Thyroid gland (tissue), 4 donors: ENCODE data around the gene AFAP1. TPM values are rescaled to one million over a fixed set of nuclear protein-coding genes. Genes with fewer than 3 reads are reported as not detected.

Experiments
- DNase-seq, 2 donors: peaks; one replicate each; pipeline ENCODE4 v3.0.0-alpha.2; 2019
- H3K27ac ChIP-seq, 3 donors: fragments of 200-600 bp; sonication (generic); 1 replicate in 2 of 3; 2 replicates in 1 of 3; pipeline ENCODE4 v1.5.1; 2016 to 2019; ENCODE audit warnings: mild to moderate bottlenecking in 1 of 3, moderate library complexity in 1 of 3
- H3K27me3 ChIP-seq: fragments of 200-600 bp; sonication (generic); one replicate; pipeline ENCODE4 v1.5.1; 2019
- H3K36me3 ChIP-seq, 2 donors: fragments of 200-600 bp; sonication (generic); one replicate each; pipeline ENCODE4 v1.5.1; 2016 to 2019
- H3K4me1 ChIP-seq, 2 donors: fragments of 200-600 bp; sonication (generic); one replicate each; pipeline ENCODE4 v1.5.1; 2017 to 2019
- H3K4me3 ChIP-seq, 3 donors: fragments of 200-600 bp; sonication (generic); replicated peaks in 1 of 3; 1 replicate in 2 of 3; 2 replicates in 1 of 3; pipeline ENCODE4 v1.5.1; 2016; ENCODE audit warnings: mild to moderate bottlenecking in 1 of 3
- H3K9me3 ChIP-seq: fragments of 200-600 bp; sonication (generic); one replicate; pipeline ENCODE4 v1.5.1; 2017
- CTCF ChIP-seq, 6 experiments: fragments of 200-600 bp in 3 of 6; fragments of 450-650 bp in 3 of 6; sonication (generic) in 3 of 6; IDR thresholded peaks; one replicate each; pipeline ENCODE4 v1.5.1; 2016 to 2019; ENCODE audit warnings: antibody characterized with exemption in 6 of 6, mild to moderate bottlenecking in 2 of 6, inconsistent platforms in 1 of 6, moderate library complexity in 1 of 6
- POLR2A ChIP-seq, 2 donors: fragments of 450-650 bp; IDR thresholded peaks; one replicate each; pipeline ENCODE4 v1.6.1; 2017; ENCODE audit warnings: antibody characterized with exemption in 2 of 2, mild to moderate bottlenecking in 2 of 2, moderate library complexity in 1 of 2
- WGBS, 2 donors: methylation state at CpG; one replicate each; pipeline ENCODE4 v1.1.5; 2017; 5-methylcytosine and 5-hydroxymethylcytosine counted together
- intact Hi-C: fragments of 100-400 bp; cut with DNase I; formaldehyde crosslinking; loops from one replicate; pipeline ENCODE4 v1.15.1; 2023
- total RNA-seq, 4 donors: library from RNA; depleted of rRNA; stranded (reverse); fragments of >200 nt; gene quantifications; one replicate each; pipeline ENCODE4 v1.2.3, GENCODE V29; 2016

Gene AFAP1
- total RNA-seq, 4 donors from 2014 or later: 12.3 to 33.3 (median 26.2) TPM

GRCh38 chr4:7737268-7737645 lies 202.4 kb downstream of the AFAP1 start:
- no peaks in the 10 kb centered on the region for H3K27me3 ChIP-seq
- intact Hi-C loops: no loop called here
- WGBS, 2 donors: 80 to 88% methylated on average over 6 to 13 of the region's 14 CpGs

DNA sequence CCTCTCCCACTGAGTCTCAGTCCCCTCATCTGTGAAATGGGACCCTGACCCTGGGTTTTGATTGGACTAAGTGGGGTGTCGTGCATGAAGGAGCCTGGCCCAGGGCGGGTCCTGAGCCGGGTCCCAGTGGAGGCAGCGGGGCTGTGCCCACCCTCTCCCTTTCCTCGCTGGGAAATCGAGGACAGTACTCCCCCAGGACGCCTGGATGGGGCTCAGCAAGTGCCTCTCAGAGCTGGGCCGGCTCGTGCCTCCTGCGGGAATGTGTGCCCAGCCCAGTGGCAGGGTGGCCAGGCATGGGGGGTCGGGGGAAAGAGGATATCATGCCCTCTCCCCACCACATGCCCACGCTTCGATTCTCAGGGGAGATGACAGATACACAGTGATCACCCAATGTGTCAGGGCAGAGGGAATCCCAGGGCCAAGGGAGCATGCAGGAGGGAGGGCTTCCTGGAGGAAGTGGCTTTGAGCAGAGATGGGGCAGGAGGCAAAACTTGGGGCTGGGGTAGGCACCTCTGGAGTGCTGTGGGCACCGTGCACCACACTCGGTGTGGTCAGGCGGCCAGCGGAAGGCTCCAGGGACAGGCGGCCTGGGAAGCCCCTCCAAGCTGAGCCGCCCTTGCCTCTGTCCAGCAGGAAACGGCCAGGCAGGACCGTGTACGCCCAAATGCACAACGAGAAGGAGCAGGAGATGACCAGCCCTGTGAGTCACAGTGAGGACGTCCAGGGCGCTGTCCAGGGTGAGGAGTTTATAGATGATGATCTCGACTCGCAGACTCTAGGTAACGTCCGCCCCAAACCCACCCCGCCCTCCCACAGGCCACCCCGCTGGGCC lies 203.0 kb downstream of the AFAP1 start:
- H3K4me3 ChIP-seq: no peak overlapping the region
- WGBS, 2 donors: 63 to 81% methylated on average over 12 to 16 of the region's 31 CpGs
- intact Hi-C loops: no loop called here
- H3K27me3 ChIP-seq: no peaks in the 10 kb centered on the region
- no peak for DNase-seq
- no peaks in the 10 kb centered on the region for H3K9me3 ChIP-seq
- TF ChIP-seq POLR2A (IDR thresholded peaks at IDR 0.05) (no peak), CTCF (IDR thresholded peaks at IDR 0.05) (no peak)
- no peaks in the 10 kb centered on the region for H3K36me3 ChIP-seq
- H3K4me1 ChIP-seq: no peaks in the 10 kb centered on the region
- no peak overlapping the region for H3K27ac ChIP-seq

More at GRCh38 chr4:7737268-7737645, 202.4 kb downstream of the AFAP1 start:
- Histone ChIP-seq H3K4me3 (no peak overlapping the region), H3K27ac (no peak overlapping the region), H3K36me3 (no peaks in the 10 kb centered on the region), H3K4me1 (no peaks in the 10 kb centered on the region), H3K9me3 (no peaks in the 10 kb centered on the region)
- TF ChIP-seq POLR2A (IDR thresholded peaks at IDR 0.05): no peak
- TF ChIP-seq CTCF (IDR thresholded peaks at IDR 0.05): no peak
- no peak for DNase-seq

DNA sequence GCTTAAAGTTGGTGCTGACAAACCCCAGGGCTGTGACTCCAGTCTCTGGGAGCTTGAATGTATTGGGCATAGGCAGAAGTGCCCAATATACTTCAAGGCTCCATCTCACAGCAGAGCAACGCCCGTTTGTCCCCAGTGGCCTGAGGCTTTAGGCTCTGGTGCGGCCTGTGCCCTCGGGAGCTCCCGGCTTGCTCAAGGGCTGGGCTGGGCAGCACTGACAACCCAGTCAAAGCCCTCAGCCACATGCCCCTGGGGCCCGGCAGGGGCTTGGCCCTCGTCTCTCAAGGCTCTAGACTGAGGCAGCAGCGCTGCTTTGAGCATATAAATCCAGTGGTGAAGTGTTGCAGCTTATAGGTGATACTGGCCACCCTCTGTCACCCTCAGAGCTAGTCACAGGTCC lies 203.7 kb downstream of the AFAP1 start:
- no peaks in the 10 kb centered on the region for H3K9me3 ChIP-seq
- H3K36me3 ChIP-seq: no peaks in the 10 kb centered on the region
- no peak overlapping the region for H3K27ac ChIP-seq
- no peak for DNase-seq
- no peak overlapping the region for H3K4me3 ChIP-seq
- intact Hi-C loops: no loop called here
- TF ChIP-seq POLR2A (IDR thresholded peaks at IDR 0.05): no peak
- TF ChIP-seq CTCF (IDR thresholded peaks at IDR 0.05): no peak
- WGBS, 2 donors: 50 to 93% methylated on average over 2 to 8 of the region's 8 CpGs
- no peaks in the 10 kb centered on the region for H3K27me3 ChIP-seq
- no peaks in the 10 kb centered on the region for H3K4me1 ChIP-seq

DNA sequence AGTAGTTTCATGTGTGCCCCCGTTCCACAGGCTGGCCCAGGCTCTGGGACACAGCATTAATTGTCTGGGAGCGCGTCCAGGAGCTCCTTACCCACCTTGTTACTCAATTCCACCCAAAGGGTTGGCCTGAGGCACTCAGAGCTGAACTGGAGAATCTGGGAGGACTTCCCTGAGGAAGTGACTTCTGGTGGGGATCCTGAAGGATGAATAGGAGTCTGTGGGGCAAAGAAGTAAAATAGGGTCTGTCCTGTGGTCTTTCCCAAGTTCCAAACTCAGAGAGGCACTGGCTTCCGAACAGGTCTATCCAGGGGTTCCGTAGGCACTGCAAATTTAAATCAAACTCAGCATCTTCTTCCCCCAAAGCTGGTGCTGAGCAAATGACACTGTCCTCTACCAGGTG lies 204.3 kb downstream of the AFAP1 start:
- H3K4me3 ChIP-seq: no peak overlapping the region
- intact Hi-C loops: no loop called here
- no peaks in the 10 kb centered on the region for H3K4me1 ChIP-seq
- no peaks in the 10 kb centered on the region for H3K27me3 ChIP-seq
- no peak overlapping the region for H3K27ac ChIP-seq
- H3K36me3 ChIP-seq: no peaks in the 10 kb centered on the region
- TF ChIP-seq CTCF (IDR thresholded peaks at IDR 0.05) (no peak), POLR2A (IDR thresholded peaks at IDR 0.05) (no peak)
- H3K9me3 ChIP-seq: no peaks in the 10 kb centered on the region
- DNase-seq: no peak
- 87 to 91% methylated on average over 5 of the region's 5 CpGs for WGBS, 2 donors

DNA sequence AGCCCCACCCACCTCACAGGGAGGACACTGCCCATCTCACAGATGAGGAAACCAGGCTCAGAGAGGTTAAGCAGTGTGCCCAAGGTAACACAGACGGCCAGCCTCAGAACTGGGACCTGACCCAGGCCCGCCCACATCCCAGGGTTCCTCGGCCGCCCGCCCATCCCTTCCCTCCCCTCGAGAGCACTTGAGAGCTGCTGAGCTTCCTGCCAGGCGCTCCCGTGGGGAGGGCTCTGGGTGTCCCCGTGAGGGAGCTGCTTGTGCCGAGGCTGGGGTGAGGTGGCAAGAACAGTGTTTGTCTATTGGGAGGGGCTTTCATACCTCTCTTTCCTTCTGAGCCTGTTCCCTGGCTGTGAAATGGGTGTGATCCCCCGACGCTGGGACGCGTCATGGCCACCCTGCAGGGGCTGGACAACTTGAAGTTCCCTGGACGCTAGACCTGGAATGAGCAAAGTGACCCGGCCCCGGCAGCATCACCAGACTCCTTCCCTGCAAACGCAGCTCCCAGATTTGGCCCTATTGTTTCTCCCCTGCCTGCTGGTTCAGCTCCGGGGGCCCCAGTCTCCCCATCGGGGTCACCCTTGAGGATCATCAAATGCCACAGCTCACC lies 204.9 kb downstream of the AFAP1 start:
- WGBS, 2 donors: 48 to 72% methylated on average over 14 to 18 of the region's 20 CpGs

More for the DNA sequence above, 204.9 kb downstream of the AFAP1 start:
- no peak for TF ChIP-seq CTCF (IDR thresholded peaks at IDR 0.05)
- TF ChIP-seq POLR2A (IDR thresholded peaks at IDR 0.05): no peak
- H3K27me3 ChIP-seq: no peaks in the 10 kb centered on the region
- H3K27ac ChIP-seq: no peak overlapping the region
- H3K9me3 ChIP-seq: no peaks in the 10 kb centered on the region
- intact Hi-C loops: no loop called here
- H3K4me1 ChIP-seq: no peaks in the 10 kb centered on the region
- no peak for DNase-seq
- no peaks in the 10 kb centered on the region for H3K36me3 ChIP-seq
- H3K4me3 ChIP-seq: no peak overlapping the region
